GM18505 (cell line): ENCODE measurements around the gene ATG7.

ENCODE experiments used
- ATAC-seq: cut with Tn5 transposase; IDR thresholded peaks from one replicate; pipeline ENCODE4 v1.9.1; 2021; ENCODE audit not compliant: unreplicated experiment
- POLR2A ChIP-seq: IDR thresholded peaks from 4 replicates; pipeline ENCODE4 v1.6.1; 2011; ENCODE audit warnings: borderline replicate concordance; ENCODE audit not compliant: insufficient read depth, insufficient read length; ENCODE audit errors: extremely low read depth

The ATG7 gene

DNA sequence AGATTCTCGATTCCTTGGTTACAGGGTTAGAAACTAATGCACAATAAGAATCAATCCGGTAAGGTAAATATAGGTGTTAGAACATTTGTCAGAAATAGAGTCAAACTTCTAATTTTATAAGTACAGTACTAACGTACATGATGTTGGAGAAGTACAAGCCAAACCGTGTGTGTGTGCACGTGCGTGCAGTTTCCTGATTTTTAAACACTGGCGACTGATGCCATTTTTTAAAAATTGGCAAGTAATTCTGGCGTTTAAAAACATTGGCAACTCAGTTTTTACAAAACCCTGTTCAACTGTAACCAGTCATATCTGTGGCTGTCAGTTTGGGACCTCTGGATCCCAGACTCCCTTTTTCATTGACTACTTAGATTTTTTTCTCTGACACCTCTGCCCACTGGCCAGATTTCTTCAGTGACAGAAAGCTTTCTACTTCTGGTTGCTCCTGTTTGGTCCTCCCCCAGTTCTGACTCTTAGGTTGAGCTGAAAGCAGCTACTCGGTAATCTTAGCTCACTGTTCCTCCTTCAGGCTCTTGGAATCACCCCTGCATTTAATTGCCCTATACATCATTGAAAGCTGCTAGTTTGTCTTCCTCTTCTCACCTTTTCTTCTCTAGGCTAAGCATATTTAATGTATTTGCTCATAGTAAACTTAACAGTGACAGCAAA is 843 bp downstream of the ATG7 start:
- no peak for TF ChIP-seq POLR2A
- ATAC-seq = no peak

DNA sequence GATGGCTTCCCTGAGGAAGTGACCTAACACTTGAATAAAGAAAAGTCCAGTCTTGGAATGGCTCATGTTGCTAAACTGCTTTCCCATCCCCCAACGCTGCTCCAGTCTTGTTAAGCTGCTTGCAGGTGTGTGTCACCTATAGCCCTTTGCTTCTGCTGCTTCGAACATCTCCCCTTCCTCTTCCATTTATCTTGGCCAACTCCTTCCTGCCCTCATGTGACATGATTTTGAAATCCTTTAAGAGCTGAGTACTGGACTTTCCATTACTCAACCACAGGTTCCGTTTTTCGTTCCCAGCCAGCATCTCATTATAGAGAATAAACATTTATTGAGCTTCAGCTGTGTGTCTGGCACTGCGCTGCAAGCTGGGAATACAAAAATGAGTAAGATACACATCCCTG is 1.7 kb downstream of the ATG7 start:
- no peak for TF ChIP-seq POLR2A
- no peak for ATAC-seq

DNA sequence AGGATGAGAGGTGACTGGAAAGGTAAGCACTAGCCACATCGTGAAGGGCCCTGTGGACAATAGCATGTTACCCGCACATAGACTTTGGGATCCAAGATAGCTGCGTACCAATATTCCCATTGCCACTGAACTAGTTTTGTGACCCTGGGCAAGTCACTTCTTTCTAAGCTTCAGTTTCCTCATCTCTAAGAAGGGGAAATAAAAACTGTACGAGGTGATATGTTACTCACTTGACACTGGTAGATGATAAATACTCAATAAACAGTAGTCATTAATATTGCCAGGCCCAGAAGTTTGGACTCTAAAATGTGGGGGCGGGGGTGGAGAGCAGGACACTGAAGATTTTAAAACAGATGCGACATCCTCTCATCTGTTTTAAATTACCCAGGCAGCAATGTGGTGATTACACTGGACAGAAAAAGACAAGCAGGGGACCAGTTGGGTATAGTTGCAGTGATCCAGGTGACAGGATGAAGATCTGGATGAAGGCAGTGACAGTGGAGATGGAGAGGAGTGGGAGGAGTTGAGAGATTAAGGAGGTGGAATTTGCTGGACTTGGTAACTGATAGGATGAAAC is 2.5 kb downstream of the ATG7 start:
- TF ChIP-seq POLR2A = no peak
- ATAC-seq = no peak

DNA sequence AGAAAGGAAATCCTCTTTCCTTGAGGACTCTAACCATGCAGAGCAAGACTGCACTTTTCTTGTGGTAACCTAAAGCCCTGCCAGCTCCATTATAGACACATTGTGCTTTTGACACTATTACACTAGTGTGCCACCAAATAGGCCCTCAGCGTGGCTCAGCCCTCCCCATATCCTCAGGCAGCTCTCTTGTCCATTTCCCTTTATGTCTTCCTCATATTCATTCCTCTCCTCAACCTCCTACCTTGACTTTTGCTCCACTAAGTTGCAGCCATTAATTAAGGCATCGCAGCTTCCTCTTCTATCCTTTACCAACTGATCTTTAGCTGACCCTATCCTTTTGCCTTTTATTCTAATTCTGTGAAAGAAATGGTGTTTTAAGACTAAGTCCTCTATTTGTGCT is 3.7 kb downstream of the ATG7 start:
- no peak for TF ChIP-seq POLR2A

DNA sequence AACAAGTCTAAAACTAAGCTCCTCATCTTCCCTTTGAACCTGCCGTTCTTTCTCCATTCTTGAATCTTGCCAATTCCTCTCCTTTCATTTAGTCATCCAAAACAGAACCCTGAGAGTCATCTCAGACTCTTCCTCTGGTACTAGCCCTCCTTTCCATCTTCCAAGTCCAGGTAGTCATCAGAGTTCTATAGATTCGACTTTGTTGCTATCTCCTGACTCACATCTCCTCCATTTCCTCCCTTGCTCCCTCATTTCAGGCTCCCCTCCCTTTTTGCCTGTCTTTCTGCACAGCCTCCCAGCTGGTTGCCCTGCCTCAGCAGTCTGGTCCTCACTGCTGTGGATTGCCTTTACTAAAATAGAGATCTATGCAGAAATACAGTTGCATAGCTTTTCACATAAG is 4.7 kb downstream of the ATG7 start:
- no peak for ATAC-seq
- TF ChIP-seq POLR2A = no peak

More for the DNA sequence above, 3.7 kb downstream of the ATG7 start:
- ATAC-seq = no peak

DNA sequence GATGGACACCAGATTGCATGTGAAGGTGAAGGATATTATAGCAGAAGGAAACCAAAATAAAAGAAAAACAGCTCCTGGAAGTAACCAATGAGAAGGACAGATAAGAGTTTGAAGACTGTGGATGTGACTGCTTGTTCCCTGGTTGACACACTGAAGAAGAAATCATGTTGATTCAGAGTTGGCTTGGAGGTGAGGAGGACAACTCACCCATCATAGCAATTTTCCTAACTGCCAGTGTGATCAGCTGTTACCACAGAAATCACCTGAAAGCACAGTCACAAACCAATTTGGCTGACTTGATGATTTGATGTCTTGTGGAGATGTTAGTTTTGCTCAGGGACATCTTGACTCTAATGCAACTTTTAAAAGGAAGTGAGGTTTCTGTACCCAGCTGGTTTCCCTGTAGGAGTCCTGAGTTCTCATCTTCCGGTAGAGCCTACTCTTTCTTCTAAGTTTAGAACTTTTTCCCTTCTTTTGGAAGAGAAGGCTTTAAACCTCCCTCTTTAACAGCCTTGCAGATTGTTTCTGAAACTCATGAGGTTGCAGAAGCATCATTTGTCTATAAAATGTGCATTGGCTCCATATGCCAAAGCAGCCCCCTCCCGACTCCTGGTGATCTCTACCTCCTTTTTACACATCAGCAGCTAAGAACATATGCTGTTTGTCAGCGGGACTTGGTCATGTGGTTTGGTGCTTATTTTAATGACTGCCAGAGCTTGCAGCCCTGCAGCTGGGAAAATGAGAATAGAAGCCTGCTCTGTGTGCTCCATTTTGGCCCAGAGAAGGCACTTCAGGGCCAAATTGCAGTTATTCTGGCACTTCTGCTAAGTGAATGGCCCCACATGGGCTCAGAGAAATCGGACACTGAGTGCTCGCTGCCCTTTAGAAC is 10.3 kb downstream of the ATG7 start:
- ATAC-seq = no peak
- no peak for TF ChIP-seq POLR2A

DNA sequence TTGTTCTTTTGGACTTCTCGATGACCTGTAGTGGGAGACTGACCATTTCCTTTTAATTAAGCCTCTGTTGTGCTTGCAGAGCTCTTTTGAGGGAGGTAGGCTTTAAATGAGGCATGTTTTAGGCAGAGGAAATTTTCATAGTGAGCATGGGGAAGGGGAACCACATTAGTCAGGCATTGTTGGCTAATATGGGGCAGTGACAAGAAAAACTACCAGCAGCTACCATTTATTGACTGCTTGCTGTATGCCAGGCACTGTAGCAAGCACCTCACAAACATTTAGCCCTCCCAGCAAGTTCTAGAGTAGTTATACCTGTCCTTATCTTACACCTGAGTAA is 10.9 kb downstream of the ATG7 start:
- ATAC-seq = no peak
- TF ChIP-seq POLR2A = no peak

DNA sequence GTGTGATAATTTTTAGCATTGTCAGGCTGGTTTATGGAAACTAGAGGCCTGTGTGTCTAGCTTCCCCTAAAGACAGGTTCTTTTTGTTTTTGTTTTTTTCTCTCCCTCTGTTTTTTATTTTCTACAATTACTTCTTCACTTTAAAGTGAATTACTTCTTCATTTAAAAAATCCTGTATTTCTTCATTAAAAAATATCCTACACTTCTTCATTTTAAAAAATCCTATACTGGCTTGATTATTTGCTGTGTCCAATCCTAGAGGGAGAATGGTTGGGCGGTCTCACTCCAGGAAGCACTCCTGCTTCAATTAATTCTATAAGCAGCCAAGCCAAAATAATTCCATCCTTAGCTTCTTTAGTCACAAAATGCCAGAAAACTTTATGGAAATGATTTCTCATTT is 11.8 kb downstream of the ATG7 start:
- no peak for TF ChIP-seq POLR2A
- no peak for ATAC-seq

DNA sequence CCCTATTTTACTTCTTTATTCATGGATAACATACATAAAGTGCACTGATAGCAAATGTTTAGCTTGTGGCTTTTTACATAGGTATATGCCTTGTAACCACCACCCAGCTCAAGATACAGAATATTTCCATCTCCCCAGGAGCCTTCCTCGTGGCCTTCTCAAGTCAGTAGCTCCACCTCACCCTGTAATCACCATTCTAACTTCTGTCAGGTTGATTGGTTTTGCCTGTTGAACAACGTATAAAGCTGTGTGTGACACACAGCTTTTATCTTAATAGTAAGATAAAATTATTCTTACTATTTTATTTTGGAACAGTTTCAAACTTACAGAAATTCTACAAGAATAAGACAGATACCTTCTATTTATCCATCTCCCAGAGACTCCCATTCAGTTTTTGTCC is 13.3 kb downstream of the ATG7 start:
- ATAC-seq = no peak
- TF ChIP-seq POLR2A = no peak

DNA sequence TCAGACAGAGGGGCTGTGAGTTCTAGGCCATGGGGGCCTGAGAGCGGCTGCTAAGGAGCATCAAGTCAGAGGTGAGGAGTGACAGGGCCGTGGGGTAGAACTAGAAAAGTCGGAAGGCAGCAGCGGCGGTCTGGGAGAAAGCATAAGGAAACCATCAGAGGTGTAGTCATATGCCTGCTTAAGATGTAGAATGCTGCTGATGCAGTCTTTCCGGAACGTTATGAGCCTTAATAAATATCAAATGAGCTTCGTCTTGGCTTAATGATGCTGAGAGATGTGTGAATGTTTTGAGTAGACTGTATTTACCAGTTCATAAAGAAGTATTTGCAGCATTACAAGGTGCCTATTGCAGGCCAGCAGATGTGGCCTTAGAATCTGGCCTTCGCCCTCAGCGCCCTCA is 15.2 kb downstream of the ATG7 start:
- no peak for ATAC-seq
- TF ChIP-seq POLR2A = no peak

DNA sequence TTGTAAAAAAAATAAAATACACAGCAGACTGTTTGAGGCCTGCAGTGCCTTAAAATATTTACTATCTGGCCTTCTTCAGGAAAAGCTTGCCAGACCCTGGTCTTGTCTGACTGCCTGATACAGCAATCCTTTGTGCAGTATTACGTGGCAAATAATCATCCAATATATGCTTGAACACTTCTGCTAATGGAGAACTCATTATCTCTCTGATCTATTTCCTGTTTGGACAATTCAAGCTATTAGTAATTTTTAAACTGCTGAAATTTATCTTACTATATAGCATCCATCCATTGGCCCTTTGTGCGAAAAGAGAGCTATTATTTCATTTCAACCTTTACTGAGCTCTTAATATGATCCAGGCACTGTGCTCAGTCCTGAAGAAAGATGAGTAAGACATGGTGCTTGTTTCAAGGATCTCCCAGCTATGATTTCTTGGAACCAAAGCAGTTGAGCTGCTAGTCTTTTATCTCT is 15.9 kb downstream of the ATG7 start:
- no peak for TF ChIP-seq POLR2A
- ATAC-seq = no peak

DNA sequence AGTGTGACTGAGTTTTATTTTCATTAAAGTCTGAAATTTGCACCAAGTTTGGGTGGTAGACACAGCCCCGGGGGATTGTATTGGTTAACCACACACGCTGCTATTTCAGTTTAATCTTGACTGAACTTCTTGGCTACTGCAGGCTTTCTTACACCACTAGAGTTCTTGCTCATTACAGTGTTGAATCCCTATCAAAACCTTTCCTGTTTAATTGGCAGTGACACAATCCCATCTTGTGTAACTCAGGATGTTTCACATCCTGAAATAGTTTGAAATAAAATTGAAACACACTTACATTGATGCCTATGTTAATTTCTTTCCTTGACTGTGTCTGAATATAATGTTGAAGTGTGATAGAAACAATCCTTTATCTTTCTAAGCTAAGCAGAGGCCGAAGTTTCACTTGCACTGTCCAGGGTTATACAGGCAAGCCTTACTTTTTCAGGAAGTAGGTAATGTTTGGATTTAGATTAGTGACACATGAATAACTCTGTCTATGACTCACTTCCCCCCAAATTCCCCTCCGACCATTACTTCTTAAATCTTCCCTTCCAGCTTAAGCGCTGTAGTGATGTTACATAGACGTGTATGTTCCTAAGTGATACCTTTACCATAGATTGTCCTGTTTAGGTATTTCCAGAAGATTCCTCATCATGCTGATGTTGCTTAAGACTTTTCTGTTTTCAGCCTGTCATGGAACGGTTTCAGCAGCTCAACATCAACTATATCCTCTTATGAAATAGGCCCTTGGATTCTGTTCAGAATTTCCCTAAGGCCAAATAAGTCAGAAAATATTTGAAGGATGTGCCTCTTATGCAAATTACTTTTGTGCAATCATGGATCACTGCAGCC is 16.8 kb downstream of the ATG7 start:
- TF ChIP-seq POLR2A = no peak
- peak; percentile 69 for ATAC-seq

DNA sequence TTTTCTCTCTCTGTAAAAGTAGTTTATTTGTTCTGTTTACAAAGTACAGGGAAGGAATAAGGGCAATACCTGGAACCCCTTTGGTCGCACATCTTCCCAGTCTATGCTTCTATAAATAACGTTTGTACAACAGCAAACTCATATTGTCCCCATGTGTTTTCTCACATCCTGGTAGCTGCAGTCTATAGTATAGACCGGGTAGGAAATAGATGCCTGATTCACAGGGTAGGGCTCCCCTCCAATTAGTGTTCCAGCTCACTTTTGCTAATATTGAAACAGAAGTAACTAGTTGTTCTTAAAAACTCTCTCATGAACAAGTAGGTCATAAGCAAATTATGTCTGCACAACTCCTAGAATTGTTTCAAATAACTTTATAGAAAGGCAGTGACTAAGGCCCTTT is 17.7 kb downstream of the ATG7 start:
- no peak for TF ChIP-seq POLR2A
- no peak for ATAC-seq
